HL-60 (cell line): Measurements from ENCODE around the gene SCN3A.

Experiments used
- DNase-seq, 2 experiments: peaks; one replicate each; pipeline ENCODE4 v3.0.0-alpha.2; 2010 to 2020; ENCODE audit warnings: low read depth in 1 of 2, low spot score in 1 of 2
- H3K27ac ChIP-seq: fragments of 250-450 bp; sonication (Bioruptor Pico); replicated peaks from 2 replicates; pipeline ENCODE4 v1.5.1; 2020; ENCODE audit warnings: mild to moderate bottlenecking, moderate library complexity
- H3K27me3 ChIP-seq: fragments of 250-450 bp; sonication (Bioruptor Pico); 2 replicates; pipeline ENCODE4 v1.5.1; 2021; ENCODE audit warnings: mild to moderate bottlenecking, moderate library complexity; ENCODE audit not compliant: insufficient read depth, poor library complexity, severe bottlenecking
- H3K4me3 ChIP-seq: replicated peaks from 2 replicates; pipeline ENCODE4 v1.5.1; 2011; ENCODE audit warnings: mild to moderate bottlenecking, control low read depth, low read length; ENCODE audit not compliant: insufficient read depth
- GABPA ChIP-seq: IDR thresholded peaks from 2 replicates; pipeline ENCODE4 v1.6.1; 2012; ENCODE audit warnings: low read depth
- POLR2AphosphoS5 ChIP-seq: IDR thresholded peaks from 2 replicates; pipeline ENCODE4 v1.6.1; 2012; ENCODE audit warnings: low read depth
- REST ChIP-seq: IDR thresholded peaks from 2 replicates; pipeline ENCODE4 v1.6.1; 2012; ENCODE audit warnings: low read depth; ENCODE audit not compliant: insufficient replicate concordance
- SPI1 ChIP-seq: IDR thresholded peaks from 2 replicates; pipeline ENCODE4 v1.6.1; 2012; ENCODE audit warnings: low read depth, mild to moderate bottlenecking, borderline replicate concordance
- TF ChIP-seq, protein P1 (sequence below): IDR thresholded peaks from one replicate; pipeline ENCODE4 v1.5.1; 2011; ENCODE audit warnings: low read length, control low read depth, inconsistent platforms; ENCODE audit not compliant: insufficient read depth

The SCN3A gene

GRCh38 chr2:165163761-165164160 is 40.1 kb downstream of the SCN3A start:
- H3K4me3 ChIP-seq = no peak overlapping the region
- TF ChIP-seq SPI1 (no peak), GABPA (no peak)
- TF ChIP-seq, protein P1, sequence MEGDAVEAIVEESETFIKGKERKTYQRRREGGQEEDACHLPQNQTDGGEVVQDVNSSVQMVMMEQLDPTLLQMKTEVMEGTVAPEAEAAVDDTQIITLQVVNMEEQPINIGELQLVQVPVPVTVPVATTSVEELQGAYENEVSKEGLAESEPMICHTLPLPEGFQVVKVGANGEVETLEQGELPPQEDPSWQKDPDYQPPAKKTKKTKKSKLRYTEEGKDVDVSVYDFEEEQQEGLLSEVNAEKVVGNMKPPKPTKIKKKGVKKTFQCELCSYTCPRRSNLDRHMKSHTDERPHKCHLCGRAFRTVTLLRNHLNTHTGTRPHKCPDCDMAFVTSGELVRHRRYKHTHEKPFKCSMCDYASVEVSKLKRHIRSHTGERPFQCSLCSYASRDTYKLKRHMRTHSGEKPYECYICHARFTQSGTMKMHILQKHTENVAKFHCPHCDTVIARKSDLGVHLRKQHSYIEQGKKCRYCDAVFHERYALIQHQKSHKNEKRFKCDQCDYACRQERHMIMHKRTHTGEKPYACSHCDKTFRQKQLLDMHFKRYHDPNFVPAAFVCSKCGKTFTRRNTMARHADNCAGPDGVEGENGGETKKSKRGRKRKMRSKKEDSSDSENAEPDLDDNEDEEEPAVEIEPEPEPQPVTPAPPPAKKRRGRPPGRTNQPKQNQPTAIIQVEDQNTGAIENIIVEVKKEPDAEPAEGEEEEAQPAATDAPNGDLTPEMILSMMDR = no peak
- no peak for DNase-seq
- H3K27me3 ChIP-seq = no peaks in the 10 kb centered on the region
- no peak overlapping the region for H3K27ac ChIP-seq

GRCh38 chr2:165162466-165162865 is 41.4 kb downstream of the SCN3A start:
- no peak for DNase-seq
- Histone ChIP-seq H3K4me3 (no peak overlapping the region), H3K27me3 (no peaks in the 10 kb centered on the region), H3K27ac (no peak overlapping the region)
- TF ChIP-seq, protein P1 = no peak
- TF ChIP-seq SPI1 = no peak
- no peak for TF ChIP-seq REST
- no peak for TF ChIP-seq GABPA

DNA sequence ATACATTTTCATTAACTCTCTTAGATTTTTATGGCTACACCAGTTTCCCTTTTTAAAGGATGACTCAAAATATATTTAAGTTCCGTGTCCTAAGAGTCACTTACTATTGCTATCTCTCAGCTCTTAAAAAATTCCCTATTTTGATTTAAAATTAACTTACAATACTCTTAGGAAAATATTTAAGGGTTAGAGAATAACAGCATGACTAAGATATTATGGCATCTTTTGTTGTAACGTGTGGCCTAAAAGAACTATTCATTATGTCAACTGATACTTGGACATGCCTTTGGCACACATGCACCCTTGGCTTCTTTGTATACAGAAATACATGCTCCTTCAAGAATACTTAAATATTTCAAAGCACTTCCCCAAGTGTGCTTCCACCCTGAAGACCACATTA is 42.3 kb downstream of the SCN3A start:
- Histone ChIP-seq H3K4me3 (no peak overlapping the region), H3K27me3 (no peaks in the 10 kb centered on the region), H3K27ac (no peak overlapping the region)
- no peak for DNase-seq
- no peak for TF ChIP-seq GABPA

GRCh38 chr2:165157160-165157559 is 46.7 kb downstream of the SCN3A start:
- no peak for TF ChIP-seq SPI1
- TF ChIP-seq GABPA = no peak
- no peak for TF ChIP-seq POLR2AphosphoS5
- TF ChIP-seq, protein P1 = no peak
- no peak for TF ChIP-seq REST
- Histone ChIP-seq H3K4me3 (no peak overlapping the region), H3K27me3 (no peaks in the 10 kb centered on the region), H3K27ac (no peak overlapping the region)
- no peak for DNase-seq
